CD1c-positive myeloid dendritic cell (primary cell): ENCODE results near the gene ACTRT2.

Experiments
- DNase-seq: peaks from one replicate; pipeline ENCODE4 v3.0.0-alpha.2; 2016; ENCODE audit errors: extremely low spot score

The ACTRT2 gene

GRCh38 chr1:3055051-3055450, 33.8 kb downstream of the ACTRT2 start:
- no peak for DNase-seq

GRCh38 chr1:3056641-3057040, 35.4 kb downstream of the ACTRT2 start:
- DNase-seq: no peak

- DNase-seq: no peak
These were observed 37.2 kb downstream of the ACTRT2 start for GRCh38 chr1:3058263-3059030.

GRCh38 chr1:3060127-3060526, 38.9 kb downstream of the ACTRT2 start:
- no peak for DNase-seq

GRCh38 chr1:3060601-3061551, 39.6 kb downstream of the ACTRT2 start:
- DNase-seq: no peak

- no peak for DNase-seq
These were observed 40.3 kb downstream of the ACTRT2 start for GRCh38 chr1:3061566-3061965.

GRCh38 chr1:3061981-3062615, 40.8 kb downstream of the ACTRT2 start:
- DNase-seq: no peak

GRCh38 chr1:3062616-3063378, 41.5 kb downstream of the ACTRT2 start:
- no peak for DNase-seq

GRCh38 chr1:3063379-3064295, 42.4 kb downstream of the ACTRT2 start:
- DNase-seq: no peak

GRCh38 chr1:3064296-3064850, 43.1 kb downstream of the ACTRT2 start:
- no peak for DNase-seq

GRCh38 chr1:3064901-3065300, 43.6 kb downstream of the ACTRT2 start:
- no peak for DNase-seq

- no peak for DNase-seq
These were observed 44.1 kb downstream of the ACTRT2 start for GRCh38 chr1:3065396-3065795.

- DNase-seq: no peak
These were observed 44.5 kb downstream of the ACTRT2 start for GRCh38 chr1:3065797-3066196.

- DNase-seq: no peak
These were observed 45.0 kb downstream of the ACTRT2 start for GRCh38 chr1:3066250-3066711.

GRCh38 chr1:3066826-3067225, 45.6 kb downstream of the ACTRT2 start:
- DNase-seq: no peak

GRCh38 chr1:3067301-3067670, 46.0 kb downstream of the ACTRT2 start:
- DNase-seq: no peak

GRCh38 chr1:3067671-3068563, 46.6 kb downstream of the ACTRT2 start:
- no peak for DNase-seq

- DNase-seq: no peak
These were observed 47.5 kb downstream of the ACTRT2 start, which contains the start of gene PRDM16 for GRCh38 chr1:3068564-3069431. PRDM16 (plus strand) TSS chr1:3069203; CDS start chr1:3069260, 57 bp downstream.
